HL-60/S4 treated with retinoic acid at 250 ng/mL for 4 days and 3 days (cell line): Measurements from ENCODE around the gene IQCH.

ENCODE experiments used
- in situ Hi-C: fragments of 300-500 bp; cut with MboI; formaldehyde crosslinking; loops from 2 replicates; pipeline ENCODE4 v1.7.0; 2022; ENCODE audit warnings: low sequenced_read_pairs

IQCH gene

GRCh38 chr15:67521029-67521782 lies 266.6 kb downstream of the IQCH start, which contains the start of gene C15orf61:
Gene C15orf61, plus strand, starts transcription at chr15:67521131. Its CDS starts 118 bp downstream, at chr15:67521249.
- in situ Hi-C loops: no loop called here

DNA sequence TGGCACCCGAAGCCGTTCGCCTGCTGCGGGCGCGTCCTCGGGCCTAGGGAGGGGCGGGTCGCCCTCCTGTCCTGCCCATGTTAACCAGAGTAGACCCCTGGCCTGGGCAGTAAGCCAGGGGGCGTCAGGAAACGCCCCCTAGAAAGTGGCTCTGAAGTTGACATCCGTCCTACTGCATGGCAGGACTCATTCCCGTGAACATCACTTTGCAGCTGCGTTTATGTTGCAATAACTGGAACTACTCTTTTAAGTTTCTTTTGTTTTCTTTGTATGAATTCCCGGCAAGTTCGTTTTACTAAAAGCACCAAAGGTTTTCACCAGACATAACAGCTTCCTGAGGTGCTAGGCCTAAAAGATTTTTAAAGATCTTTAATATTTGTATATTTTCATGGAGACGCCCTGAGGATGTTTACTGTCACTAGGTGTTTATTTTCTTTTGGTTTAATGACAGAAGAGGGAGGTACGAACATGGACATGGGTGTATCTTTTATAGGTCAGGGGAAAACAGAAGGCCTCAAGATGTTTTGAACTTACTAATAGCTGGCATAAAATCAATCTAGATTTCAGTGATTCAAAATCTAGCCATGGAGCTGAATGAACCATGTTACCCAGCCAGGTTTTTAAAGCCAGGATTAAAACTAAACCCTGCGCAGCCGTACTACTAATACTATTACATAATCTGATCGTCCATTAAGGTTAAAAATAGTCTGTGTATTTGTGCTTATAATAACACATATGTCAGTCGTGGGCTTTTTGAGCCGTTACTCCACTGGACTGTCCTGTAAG lies 267.4 kb downstream of the IQCH start:
- in situ Hi-C loops: no loop called here

GRCh38 chr15:67523330-67523729 lies 268.7 kb downstream of the IQCH start:
- in situ Hi-C loops: no loop called here

GRCh38 chr15:67524235-67524634 lies 269.6 kb downstream of the IQCH start:
- in situ Hi-C loops: no loop called here

DNA sequence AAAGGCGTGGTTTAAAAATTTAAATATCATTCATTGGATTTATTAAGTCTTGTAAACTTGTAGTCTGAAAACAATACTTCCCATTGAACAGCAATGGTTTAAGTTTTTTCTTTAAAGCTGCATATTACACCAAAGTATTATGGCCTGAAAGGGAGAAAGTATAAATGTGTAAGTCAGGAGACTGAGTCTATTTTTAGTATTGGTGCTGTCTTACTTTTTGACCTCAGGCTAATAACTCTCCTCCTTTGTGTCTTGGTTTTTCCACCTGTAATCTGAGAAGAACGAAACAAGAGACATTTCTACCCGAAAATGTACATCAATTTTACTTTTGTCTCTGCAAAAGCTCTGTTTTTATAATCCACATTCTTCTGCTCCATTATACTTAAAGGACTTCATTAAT lies 273.9 kb downstream of the IQCH start:
- in situ Hi-C loops: no loop called here

DNA sequence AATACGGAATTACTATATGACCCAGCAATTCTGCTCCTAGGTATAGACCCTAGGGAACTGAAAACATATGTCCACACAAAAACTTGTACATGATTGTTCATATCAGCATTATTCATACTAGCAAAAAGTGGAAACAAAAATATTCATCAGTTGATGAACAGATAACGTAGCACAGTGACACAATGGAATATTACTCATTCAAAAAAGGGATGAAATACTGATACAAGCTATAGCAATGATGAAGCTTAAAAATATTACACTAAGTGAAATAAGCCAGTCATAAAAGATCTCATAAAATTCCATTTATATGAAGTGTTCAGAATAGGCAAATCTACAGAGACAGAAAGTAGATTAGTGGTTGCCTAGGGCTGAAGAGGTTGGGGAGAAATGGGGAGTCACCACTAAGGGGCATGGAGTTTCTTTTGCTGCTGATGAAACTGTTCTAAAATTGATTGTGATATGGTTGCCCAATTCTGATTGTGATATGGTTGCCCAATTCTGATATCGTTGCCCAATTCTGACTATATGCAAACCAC lies 276.9 kb downstream of the IQCH start:
- in situ Hi-C loops: no loop called here

DNA sequence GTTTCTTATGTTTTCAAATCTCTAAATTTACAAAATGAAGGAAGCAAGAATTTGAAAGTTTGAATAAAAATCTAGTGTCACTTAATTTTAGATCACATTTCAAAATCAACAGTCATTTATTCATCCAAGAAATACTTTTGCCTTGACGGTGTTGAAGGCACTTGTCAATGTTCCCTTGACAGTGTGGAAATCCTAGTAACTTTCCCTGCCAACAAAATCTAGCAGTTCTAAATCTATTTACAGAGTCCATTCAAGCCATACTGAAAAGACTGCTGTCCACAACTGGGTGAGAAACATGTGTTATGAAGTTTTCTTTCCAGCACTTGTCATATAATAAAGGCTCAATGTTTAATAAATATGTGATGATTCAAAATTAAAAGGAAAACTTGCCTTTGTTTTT lies 279.3 kb downstream of the IQCH start:
- in situ Hi-C loops: no loop called here

- in situ Hi-C loops: no loop called here
Observed at GRCh38 chr15:67534360-67534759, 279.8 kb downstream of the IQCH start.

DNA sequence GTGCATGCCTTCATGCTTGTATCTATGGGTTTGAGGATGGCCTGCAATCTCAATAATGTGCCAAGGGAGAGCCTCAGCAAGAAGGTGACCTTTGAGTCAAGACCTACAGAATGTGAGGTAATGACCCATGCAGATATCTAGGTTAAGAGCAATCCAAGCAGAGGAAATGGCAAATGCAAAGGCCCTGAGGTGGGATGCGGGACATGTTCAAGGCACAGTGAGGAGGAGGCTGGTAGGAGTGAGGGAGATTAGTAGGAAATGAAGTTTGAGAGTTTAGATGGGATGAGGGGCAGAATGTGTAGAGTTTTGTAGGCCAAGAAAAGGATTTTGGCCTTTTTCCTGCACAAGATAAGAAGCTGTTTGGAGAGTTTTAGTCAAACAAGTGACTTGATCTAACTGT lies 283.2 kb downstream of the IQCH start:
- in situ Hi-C loops: no loop called here

- in situ Hi-C loops: no loop called here
Observed at GRCh38 chr15:67542420-67543347, 288.1 kb downstream of the IQCH start, which contains the start of gene MAP2K5. Gene MAP2K5, plus strand, starts transcription at chr15:67542703. Its CDS starts 633 bp downstream, at chr15:67543336.

DNA sequence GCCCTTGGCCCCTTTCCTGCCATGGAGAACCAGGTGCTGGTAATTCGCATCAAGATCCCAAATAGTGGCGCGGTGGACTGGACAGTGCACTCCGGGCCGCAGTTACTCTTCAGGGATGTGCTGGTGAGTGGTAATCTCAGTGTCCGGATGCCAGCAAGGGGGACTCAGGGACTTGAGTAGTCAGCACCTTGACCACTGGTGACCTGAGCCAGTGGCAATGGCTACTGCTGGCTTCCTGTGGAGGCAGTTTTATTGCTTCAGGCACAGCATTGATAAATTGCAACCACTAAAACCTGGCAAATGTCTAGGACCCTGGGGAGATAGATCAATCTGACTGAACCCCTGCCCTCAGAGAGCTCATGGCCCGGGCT lies 288.7 kb downstream of the IQCH start:
- in situ Hi-C loops: no loop called here

DNA sequence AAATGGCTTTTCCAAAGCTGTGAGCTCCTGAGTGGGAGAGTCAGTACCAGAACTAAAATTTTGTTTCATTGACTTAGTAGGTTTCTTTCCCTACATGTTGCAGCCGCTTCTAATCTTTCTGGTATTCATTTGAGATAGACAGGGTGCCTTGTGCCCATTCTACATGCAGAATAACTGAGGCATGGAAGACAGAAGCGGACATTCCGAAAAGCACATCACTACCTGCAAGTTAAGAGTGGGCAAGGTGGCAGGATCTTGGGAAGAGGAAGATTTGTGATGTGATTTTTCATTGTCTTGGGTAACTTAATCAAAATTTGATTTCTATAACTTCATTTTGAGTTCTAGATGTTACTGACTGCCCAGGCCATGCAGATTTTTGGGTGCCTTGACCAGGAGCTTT lies 289.9 kb downstream of the IQCH start:
- in situ Hi-C loops: no loop called here

- in situ Hi-C loops: no loop called here
Observed at GRCh38 chr15:67545864-67546263, 291.3 kb downstream of the IQCH start.

- in situ Hi-C loops: no loop called here
Observed at GRCh38 chr15:67547064-67547463, 292.5 kb downstream of the IQCH start.

GRCh38 chr15:67547836-67548235 lies 293.2 kb downstream of the IQCH start:
- in situ Hi-C loops: no loop called here

- in situ Hi-C loops: no loop called here
Observed at GRCh38 chr15:67548236-67548852, 293.8 kb downstream of the IQCH start.

DNA sequence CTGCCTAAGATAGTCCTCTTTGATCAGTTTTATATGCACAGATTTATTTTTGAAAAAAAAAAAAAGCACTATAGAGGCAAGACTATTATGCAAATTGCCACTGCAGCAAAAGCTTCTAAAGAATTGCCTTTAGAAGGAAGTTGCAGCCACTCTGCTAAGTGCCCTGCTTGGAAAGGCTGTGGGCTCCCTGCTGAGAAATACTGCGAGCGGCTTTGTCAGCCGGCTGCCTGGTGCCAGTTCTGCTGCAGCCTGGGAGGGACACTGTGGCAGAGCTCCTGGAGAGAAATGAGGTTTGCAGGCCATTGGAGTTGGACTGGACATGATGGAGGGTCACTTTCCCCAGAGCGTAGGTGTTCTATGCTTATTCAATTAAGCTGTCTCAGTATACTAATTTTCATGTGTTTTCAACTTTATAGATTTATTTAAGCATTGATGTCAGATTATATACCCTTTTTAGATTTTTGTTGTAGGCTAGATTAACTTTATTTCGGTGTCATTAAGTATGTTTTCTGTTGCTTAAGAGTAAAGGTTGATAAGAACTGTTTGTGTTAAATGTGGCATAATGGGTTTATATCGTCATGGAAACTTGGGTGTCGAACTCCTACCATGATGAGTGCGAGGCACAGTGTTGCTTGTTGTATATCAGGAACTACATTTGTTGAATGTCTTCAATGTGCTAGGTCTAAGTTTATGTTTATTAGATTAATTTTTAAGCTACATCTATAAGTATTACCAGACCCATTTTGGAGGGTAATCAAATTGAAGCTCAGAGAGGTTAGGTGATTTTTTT lies 294.5 kb downstream of the IQCH start:
- in situ Hi-C loops: no loop called here

DNA sequence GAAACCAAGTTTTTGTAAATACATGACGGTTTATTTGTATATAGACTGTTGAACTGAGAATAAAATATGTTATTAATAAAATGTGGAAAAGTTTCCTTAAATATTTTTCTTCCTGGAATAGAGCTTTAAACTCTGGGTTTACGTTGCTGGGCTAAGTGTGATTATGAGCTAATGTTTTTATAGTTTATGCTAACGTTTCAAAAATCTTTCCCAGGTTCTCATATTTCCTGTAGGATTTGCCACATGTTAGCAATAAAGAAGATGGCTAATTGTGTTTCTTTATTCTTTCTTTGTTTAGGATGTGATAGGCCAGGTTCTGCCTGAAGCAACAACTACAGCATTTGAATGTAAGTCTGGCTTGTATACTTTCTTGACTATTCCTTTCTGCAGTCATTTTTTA lies 295.1 kb downstream of the IQCH start:
- in situ Hi-C loops: no loop called here

- in situ Hi-C loops: no loop called here
Observed at GRCh38 chr15:67550522-67550921, 295.9 kb downstream of the IQCH start.
